ENCODE results near the gene RAET1E. TPM values are rescaled to one million over a fixed set of nuclear protein-coding genes. Genes with fewer than 3 reads are reported as not detected.
"Not testable (repeated sequence)": the region's sequence is repeated elsewhere in the genome, so short reads cannot be mapped to it uniquely, and the experiment has no call there.

The RAET1E gene
- polyA plus RNA-seq, 1 donor = 0.61 TPM

DNA sequence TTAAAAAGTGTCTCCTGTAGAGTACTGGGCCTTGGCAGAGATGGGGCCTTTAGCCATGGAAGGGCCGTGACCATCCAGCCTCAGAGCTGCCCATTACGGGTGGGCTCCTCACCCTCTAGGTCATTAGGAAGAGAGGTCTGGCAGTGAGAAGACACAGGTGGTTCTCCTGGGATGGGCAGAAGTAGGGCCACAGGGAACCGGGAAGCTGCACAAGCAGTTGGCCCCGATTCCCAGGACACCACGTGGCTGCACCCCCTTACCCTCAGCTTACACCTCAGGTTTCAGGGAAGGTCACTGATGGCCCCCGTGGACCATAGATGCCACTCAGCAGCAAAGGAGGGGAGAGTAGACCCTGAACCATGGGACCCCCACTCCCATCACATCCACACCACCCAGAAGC, 23.4 kb upstream of the RAET1E start:
- Histone ChIP-seq H3K4me1 (ENCODE audit: control insufficient read depth, insufficient read depth, low read length) (peaks cover 16% of the 10 kb centered on the region), H3K27me3 (ENCODE audit: control insufficient read depth, insufficient read depth, low read length) (peaks cover 47% of the 10 kb centered on the region), H3K9me3 (ENCODE audit: control insufficient read depth, low read depth, low read length) (no peaks in the 10 kb centered on the region), H3K36me3 (ENCODE audit: control insufficient read depth, insufficient read depth, low read length) (no peaks in the 10 kb centered on the region), H3K4me3 (ENCODE audit: low read length) (no peak overlapping the region), H3K27ac (ENCODE audit: low read length) (no peak overlapping the region)
- DNase-seq = no peak
- WGBS (ENCODE audit: insufficient coverage, low lambda C conversion rate) = no CpG with 5 or more reads among the region's 6 CpGs

DNA sequence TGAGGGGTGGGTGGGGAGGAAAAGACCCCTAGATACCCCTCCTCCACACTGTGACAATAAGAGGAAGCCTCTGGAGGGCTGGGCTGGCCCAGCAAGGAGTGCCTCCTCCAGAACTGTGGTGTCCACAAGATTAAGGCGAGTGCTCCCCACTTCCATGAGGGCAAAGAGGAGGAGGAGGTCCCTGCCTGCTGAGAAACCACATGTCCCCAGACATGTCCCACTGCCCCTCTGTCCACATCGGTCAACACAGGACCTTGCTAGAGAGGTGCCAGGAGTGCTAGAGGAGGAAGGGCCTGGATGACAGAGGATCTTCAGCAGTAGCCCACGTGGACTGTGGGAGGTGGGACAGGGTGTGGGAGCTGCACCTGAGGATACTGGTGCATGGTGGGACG, 21.9 kb upstream of the RAET1E start:
- DNase-seq = no peak
- H3K27ac ChIP-seq (ENCODE audit: low read length) = no peak overlapping the region
- H3K36me3 ChIP-seq (ENCODE audit: control insufficient read depth, insufficient read depth, low read length) = no peaks in the 10 kb centered on the region
- H3K4me1 ChIP-seq (ENCODE audit: control insufficient read depth, insufficient read depth, low read length) = peaks cover 14% of the 10 kb centered on the region
- H3K27me3 ChIP-seq (ENCODE audit: control insufficient read depth, insufficient read depth, low read length) = peaks cover 35% of the 10 kb centered on the region
- no peak overlapping the region for H3K4me3 ChIP-seq (ENCODE audit: low read length)
- WGBS (ENCODE audit: insufficient coverage, low lambda C conversion rate) = no CpG with 5 or more reads among the region's 4 CpGs
- H3K9me3 ChIP-seq (ENCODE audit: control insufficient read depth, low read depth, low read length) = no peaks in the 10 kb centered on the region

DNA sequence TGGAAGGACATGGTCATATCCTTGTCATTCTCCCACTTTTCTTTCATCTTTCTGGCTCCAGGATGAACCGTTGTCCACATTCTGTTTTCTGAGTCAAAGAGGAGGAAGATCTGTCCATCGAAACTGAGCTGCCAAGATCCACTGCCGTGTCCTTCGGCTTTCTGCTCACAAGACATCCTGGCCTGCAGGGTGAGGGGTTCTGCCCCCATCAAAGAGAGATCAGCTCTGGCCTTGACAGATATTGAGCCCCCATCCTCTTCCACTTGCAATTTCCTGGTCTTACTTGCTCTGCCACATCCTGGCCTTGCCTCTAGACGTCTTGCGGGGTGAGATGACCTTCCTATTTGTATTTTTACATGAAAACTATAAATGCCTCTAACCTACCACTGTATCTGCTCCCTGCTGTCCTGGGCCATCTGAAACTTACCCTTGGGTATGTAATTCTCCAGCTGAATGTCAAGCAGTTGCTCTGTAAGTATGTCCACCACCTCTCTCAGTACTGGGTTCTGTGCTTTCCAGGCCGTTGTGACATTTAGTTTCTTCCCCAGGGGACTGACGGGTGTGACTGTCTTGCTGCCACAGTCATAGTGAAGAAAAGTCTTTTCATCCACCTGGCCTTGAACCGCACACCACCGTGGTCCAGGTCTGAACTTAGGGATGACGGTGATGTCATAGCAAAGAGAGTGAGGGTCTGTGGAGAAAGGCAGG, 21.4 kb upstream of the RAET1E start:
- Histone ChIP-seq H3K27me3 (ENCODE audit: control insufficient read depth, insufficient read depth, low read length) (peaks cover 30% of the 10 kb centered on the region), H3K4me1 (ENCODE audit: control insufficient read depth, insufficient read depth, low read length) (peaks cover 14% of the 10 kb centered on the region)
- not testable (repeated sequence) for H3K27ac ChIP-seq (ENCODE audit: low read length); H3K36me3 ChIP-seq (ENCODE audit: control insufficient read depth, insufficient read depth, low read length); H3K9me3 ChIP-seq (ENCODE audit: control insufficient read depth, low read depth, low read length); H3K4me3 ChIP-seq (ENCODE audit: low read length); DNase-seq
- WGBS (ENCODE audit: insufficient coverage, low lambda C conversion rate) = 100% methylated on average over 1 of the region's 11 CpGs

DNA sequence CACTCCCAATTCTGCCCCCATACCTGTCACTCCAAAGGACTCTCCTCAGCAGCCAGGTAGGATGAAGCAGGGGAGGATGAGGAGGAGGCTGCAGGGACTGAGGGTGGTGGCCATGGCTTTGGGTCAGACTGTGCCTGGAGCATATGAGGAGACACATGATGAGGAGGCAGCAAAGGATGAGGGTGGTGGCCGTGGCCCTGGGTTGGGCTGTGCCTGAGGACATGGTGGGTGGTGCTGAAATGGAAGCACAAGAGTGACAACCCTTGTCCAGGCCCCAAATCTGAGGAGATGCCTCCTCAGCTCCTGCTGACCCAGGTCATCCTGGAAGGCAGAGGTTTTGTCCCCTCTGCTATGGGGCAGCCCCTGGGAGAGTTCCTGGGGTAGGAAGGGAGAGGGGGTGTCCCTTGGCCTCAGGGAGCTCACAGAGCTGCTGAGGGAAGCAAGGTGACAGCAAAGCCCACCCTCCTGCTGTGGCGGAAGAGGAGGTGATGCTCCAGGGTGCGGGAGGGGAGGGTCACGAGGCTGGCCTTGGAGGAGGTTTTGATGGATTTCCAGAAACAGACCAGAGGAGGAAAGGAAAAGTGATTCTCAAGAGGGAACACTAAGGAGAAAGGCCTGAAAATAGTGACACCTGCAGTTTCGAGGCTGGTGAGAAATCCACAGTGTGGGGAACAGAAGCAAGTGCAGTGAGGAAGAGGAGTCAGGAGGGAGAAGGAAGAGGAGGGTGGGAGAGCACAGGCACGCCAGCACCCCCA, 20.4 kb upstream of the RAET1E start:
- WGBS (ENCODE audit: insufficient coverage, low lambda C conversion rate) = no CpG with 5 or more reads among the region's 6 CpGs
- Histone ChIP-seq H3K36me3 (ENCODE audit: control insufficient read depth, insufficient read depth, low read length) (no peaks in the 10 kb centered on the region), H3K27me3 (ENCODE audit: control insufficient read depth, insufficient read depth, low read length) (peaks cover 20% of the 10 kb centered on the region), H3K4me1 (ENCODE audit: control insufficient read depth, insufficient read depth, low read length) (peaks cover 9% of the 10 kb centered on the region), H3K9me3 (ENCODE audit: control insufficient read depth, low read depth, low read length) (no peaks in the 10 kb centered on the region), H3K4me3 (ENCODE audit: low read length) (no peak overlapping the region), H3K27ac (ENCODE audit: low read length) (no peak overlapping the region)
- DNase-seq = no peak

DNA sequence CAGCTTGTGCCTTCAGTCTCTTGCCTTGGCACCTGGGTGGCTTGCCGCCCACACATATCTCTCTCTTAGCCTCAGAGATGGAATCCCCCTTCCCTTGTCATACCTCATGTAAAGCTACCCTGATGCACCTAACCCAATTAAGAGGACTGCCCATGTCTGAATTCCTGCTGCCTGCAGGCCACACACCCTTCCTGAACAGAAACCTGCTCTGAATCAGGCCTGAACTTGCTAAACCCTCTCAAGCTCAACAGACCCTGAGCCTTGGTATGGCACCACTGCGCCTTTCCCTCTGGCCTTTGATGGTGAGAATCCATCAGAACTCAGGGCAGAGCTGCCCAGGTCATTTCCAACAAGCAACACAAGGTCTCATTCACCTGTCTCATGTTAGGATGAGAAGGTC, 19.8 kb upstream of the RAET1E start:
- Histone ChIP-seq H3K4me3 (ENCODE audit: low read length) (no peak overlapping the region), H3K4me1 (ENCODE audit: control insufficient read depth, insufficient read depth, low read length) (peaks cover 6% of the 10 kb centered on the region), H3K36me3 (ENCODE audit: control insufficient read depth, insufficient read depth, low read length) (no peaks in the 10 kb centered on the region), H3K27me3 (ENCODE audit: control insufficient read depth, insufficient read depth, low read length) (peaks cover 15% of the 10 kb centered on the region), H3K9me3 (ENCODE audit: control insufficient read depth, low read depth, low read length) (no peaks in the 10 kb centered on the region), H3K27ac (ENCODE audit: low read length) (no peak overlapping the region)
- no peak for DNase-seq
- WGBS (ENCODE audit: insufficient coverage, low lambda C conversion rate) = 100% methylated on average over 1 of the region's 2 CpGs

DNA sequence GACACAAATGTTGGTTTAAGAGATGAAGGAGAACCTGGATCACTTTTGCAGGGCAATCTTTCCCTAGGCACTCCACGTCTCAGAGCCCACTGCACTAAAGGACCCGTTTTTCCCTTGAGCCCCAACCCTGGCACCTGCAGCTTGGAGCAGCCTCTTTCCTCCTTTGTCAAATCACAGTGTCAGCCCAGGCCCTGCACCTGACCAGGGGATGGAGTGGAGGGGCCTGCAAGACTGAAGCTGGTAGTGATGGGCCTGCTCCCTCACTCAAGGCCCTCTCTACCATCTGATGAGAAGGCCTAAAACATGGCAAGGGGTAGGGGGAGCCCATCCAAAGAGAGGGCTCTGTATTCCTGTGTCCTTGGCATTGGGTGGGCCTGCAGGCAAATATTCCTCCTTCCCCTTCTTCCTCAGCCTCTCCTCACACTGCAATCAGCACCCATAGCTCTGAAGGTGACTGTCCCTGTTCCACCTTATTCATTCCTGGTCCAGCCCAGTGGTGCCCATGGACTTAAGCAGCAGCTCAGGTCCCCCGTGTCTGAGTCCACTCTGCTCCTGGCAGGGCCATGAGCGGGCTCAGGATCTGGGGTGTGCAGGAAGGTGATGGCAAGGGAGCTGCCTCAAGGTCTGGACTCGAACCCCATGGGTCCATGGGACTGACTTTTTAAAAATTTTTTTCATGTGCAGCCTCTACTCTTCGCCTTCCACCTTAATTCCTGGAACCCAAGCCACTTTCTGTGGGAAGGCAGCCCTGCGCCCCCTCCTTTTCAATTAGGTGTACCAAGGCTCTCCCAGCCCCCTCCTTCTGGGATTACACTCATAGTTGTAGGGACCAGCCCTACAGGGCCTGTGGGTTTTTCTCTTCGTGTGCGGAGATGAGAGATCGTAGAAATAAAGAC, 18.3 kb upstream of the RAET1E start:
- no peak for DNase-seq
- H3K4me1 ChIP-seq (ENCODE audit: control insufficient read depth, insufficient read depth, low read length) = no peaks in the 10 kb centered on the region
- no peaks in the 10 kb centered on the region for H3K9me3 ChIP-seq (ENCODE audit: control insufficient read depth, low read depth, low read length)
- no CpG with 5 or more reads among the region's 10 CpGs for WGBS (ENCODE audit: insufficient coverage, low lambda C conversion rate)
- H3K27me3 ChIP-seq (ENCODE audit: control insufficient read depth, insufficient read depth, low read length) = peaks cover under 1% of the 10 kb centered on the region
- no peak overlapping the region for H3K27ac ChIP-seq (ENCODE audit: low read length)
- H3K36me3 ChIP-seq (ENCODE audit: control insufficient read depth, insufficient read depth, low read length) = no peaks in the 10 kb centered on the region
- no peak overlapping the region for H3K4me3 ChIP-seq (ENCODE audit: low read length)

DNA sequence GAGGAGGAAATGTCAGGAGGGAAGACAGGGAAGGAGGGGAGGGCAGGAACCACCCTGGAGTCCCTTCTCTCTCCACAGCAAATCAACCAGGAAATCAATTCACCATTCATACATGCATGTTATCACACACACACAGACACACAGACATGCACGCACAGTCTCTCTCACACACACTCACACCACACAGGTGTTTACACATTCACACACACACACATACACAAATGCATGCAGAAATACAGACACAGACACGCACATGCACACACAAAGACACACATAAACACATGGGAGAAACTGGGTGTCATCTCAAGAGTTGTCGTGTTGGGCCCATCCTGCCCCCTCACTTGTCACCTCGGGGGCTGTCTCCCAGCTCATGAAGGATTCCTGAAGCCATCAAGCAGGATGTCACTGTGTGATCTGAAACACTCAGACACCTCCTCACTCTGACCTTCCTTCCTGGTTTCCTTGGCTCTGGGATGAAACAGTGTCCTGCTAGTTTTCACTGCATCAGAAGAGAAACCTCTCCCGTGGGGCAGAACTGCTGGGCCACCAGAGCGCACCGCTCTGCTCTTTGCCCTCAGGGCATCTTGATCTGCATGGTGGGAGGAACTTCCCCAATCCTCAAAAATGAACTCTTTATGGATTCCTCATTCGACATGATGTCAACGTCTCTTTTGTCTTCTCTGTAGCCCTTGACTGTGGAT, 15.8 kb upstream of the RAET1E start:
- no CpG with 5 or more reads among the region's 9 CpGs for WGBS (ENCODE audit: insufficient coverage, low lambda C conversion rate)
- H3K36me3 ChIP-seq (ENCODE audit: control insufficient read depth, insufficient read depth, low read length) = no peaks in the 10 kb centered on the region
- H3K9me3 ChIP-seq (ENCODE audit: control insufficient read depth, low read depth, low read length) = peaks cover 4% of the 10 kb centered on the region

DNA sequence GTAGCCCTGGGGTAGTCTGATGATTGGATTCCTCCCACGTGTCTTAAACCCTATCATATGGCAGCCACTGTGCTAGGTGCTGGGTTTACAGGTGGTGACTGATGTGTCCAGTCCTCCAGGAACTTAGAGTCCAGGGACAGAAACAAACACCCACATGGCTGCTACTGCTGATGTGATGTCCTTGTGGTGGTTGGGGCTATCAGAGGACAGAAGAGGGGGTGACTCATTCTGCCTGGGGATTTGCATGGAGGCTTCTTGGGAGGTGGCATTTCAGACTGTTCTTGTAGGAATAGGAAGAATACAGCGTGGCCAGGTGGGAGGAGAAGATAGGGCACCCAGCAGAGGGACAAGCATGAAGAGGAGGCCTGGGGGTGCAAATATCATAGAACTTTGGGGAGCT, 15.2 kb upstream of the RAET1E start:
- peaks cover 7% of the 10 kb centered on the region for H3K9me3 ChIP-seq (ENCODE audit: control insufficient read depth, low read depth, low read length)
- no peaks in the 10 kb centered on the region for H3K4me1 ChIP-seq (ENCODE audit: control insufficient read depth, insufficient read depth, low read length)
- WGBS (ENCODE audit: insufficient coverage, low lambda C conversion rate) = no CpG with 5 or more reads among the region's 2 CpGs
- H3K27me3 ChIP-seq (ENCODE audit: control insufficient read depth, insufficient read depth, low read length) = no peaks in the 10 kb centered on the region
- no peaks in the 10 kb centered on the region for H3K36me3 ChIP-seq (ENCODE audit: control insufficient read depth, insufficient read depth, low read length)
- no peak for DNase-seq
- H3K4me3 ChIP-seq (ENCODE audit: low read length) = no peak overlapping the region
- H3K27ac ChIP-seq (ENCODE audit: low read length) = no peak overlapping the region

More for the DNA sequence above, 15.8 kb upstream of the RAET1E start:
- no peaks in the 10 kb centered on the region for H3K4me1 ChIP-seq (ENCODE audit: control insufficient read depth, insufficient read depth, low read length)
- H3K27ac ChIP-seq (ENCODE audit: low read length) = no peak overlapping the region
- no peaks in the 10 kb centered on the region for H3K27me3 ChIP-seq (ENCODE audit: control insufficient read depth, insufficient read depth, low read length)
- no peak overlapping the region for H3K4me3 ChIP-seq (ENCODE audit: low read length)
- no peak for DNase-seq

DNA sequence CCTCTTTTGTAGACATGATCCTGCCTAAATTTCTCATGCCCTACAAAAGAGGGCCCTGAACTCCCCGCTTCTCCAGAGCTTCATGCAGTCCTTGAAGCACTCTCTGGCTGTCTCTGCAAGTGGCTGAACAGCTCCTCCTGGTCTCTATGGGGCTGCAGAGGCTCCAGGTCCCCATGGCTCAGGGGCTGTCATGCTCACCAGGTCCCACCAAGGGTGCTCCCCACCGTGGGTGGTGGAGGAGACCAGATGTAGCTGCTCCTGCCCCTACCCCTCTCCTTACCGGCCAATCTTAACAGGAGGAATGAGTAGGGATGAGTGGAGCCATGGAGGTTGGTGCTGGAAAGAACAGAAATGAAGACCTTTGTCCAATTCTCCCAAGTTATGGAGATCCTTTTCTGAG, 14.8 kb upstream of the RAET1E start:
- no CpG with 5 or more reads among the region's 3 CpGs for WGBS (ENCODE audit: insufficient coverage, low lambda C conversion rate)
- not testable (repeated sequence) for H3K27ac ChIP-seq (ENCODE audit: low read length); DNase-seq; H3K27me3 ChIP-seq (ENCODE audit: control insufficient read depth, insufficient read depth, low read length); H3K9me3 ChIP-seq (ENCODE audit: control insufficient read depth, low read depth, low read length); H3K36me3 ChIP-seq (ENCODE audit: control insufficient read depth, insufficient read depth, low read length); H3K4me1 ChIP-seq (ENCODE audit: control insufficient read depth, insufficient read depth, low read length); H3K4me3 ChIP-seq (ENCODE audit: low read length)

DNA sequence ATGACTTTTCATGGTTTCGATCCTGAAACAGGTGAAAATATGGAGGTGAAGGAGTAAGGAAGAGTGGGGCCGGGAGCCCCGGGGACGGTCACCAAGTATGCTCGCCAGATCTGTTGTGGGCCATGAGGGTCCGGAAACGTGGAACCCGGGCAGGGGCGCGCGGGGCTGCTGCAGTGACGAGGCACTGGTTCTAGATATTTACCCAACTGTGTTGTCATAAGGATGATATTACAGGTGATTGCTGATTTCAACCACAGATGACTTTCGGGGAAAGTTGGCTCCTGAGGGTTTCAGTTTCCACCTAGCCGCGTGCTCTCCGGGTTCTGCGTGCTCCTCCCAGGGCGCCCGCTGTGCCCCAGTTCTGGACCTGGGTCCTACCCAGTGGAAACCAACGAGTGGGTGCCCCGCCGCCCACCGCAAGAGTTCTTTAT, 12.8 kb upstream of the RAET1E start:
- Histone ChIP-seq H3K27ac (ENCODE audit: low read length) (no peak overlapping the region), H3K36me3 (ENCODE audit: control insufficient read depth, insufficient read depth, low read length) (no peaks in the 10 kb centered on the region), H3K4me3 (ENCODE audit: low read length) (no peak overlapping the region), H3K4me1 (ENCODE audit: control insufficient read depth, insufficient read depth, low read length) (no peaks in the 10 kb centered on the region), H3K9me3 (ENCODE audit: control insufficient read depth, low read depth, low read length) (peaks cover 7% of the 10 kb centered on the region), H3K27me3 (ENCODE audit: control insufficient read depth, insufficient read depth, low read length) (no peaks in the 10 kb centered on the region)
- WGBS (ENCODE audit: insufficient coverage, low lambda C conversion rate) = 95% methylated on average over 4 of the region's 23 CpGs
- no peak for DNase-seq
